GM21825 (cell line): ENCODE data around the gene RBFOX2.
"Not testable (repeated sequence)": the region's sequence is repeated elsewhere in the genome, so short reads cannot be mapped to it uniquely, and the experiment has no call there.

Source experiments
- ATAC-seq: cut with Tn5 transposase; IDR thresholded peaks from one replicate; pipeline ENCODE4 v1.9.1; 2021; ENCODE audit warnings: mild to moderate bottlenecking, moderate library complexity; ENCODE audit not compliant: unreplicated experiment

RBFOX2 gene

GRCh38 chr22:35726398-35726797 lies 302.2 kb downstream of the RBFOX2 start:
- no peak for ATAC-seq

GRCh38 chr22:35725521-35725920 lies 303.1 kb downstream of the RBFOX2 start:
- no peak for ATAC-seq

DNA sequence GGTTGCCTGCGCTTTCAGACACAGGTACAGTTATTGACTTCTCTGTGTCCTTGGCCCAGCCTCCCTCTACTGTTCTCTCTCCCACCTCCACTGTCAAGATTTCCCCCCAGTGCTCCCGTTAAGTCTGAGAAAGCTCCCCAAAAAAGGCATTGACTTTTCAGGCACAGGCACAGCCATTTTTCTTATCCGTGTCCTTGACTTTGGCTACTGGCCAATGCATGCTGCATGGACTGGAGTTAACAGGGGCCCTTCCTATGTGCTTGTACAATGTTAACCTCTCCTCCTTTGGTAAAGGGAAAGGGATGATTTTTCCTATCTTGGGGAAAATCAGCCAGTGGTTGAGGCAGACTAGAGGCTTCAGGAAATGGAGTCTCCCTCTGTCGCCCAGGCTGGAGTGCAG lies 306.7 kb downstream of the RBFOX2 start:
- ATAC-seq = no peak

- ATAC-seq = no peak
These were observed 309.3 kb downstream of the RBFOX2 start for GRCh38 chr22:35719212-35719875.

DNA sequence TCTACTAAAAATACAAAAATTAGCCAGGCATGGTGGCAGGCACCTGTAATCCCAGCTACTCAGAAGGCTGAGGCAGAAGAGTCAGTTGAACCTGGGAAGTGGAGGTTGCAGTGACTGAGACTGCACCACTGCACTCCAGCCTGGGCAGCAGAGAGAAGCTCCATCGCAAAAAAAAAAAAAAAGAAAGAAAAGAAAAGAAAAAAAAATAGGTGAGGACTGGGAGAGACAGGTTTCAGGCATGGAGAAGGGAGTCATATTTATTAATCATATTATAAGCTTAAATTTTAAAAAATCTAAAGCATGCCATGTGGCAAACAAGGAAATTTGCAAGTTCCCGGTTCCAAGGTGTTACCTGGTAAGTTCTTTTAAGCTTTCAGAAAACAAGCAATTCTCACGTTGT lies 311.1 kb downstream of the RBFOX2 start, which contains the start of gene APOL5:
Gene APOL5 (plus strand): TSS at position 301 of the 400 bp plus-strand sequence. CDS start 0 bp downstream, at position 301.
- ATAC-seq = no peak

DNA sequence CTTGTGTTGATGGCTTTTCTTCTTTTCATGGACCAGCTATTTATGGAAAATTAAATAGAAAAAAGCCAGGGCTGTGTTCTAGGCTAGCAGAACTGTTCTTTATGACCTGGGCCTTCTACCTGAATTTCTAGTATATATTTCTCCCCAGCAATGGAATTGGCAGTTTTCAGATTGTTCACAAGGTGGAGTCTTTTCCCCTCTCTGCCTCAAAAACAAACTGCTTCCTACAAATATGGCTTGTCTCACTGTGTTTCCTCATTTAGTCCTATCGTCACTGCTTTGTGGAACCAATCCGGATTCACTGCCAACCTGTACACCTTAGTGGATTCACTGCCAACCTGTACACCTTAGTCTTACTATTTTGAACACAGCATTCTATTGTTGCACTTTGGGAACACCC lies 316.0 kb downstream of the RBFOX2 start:
- no peak for ATAC-seq

DNA sequence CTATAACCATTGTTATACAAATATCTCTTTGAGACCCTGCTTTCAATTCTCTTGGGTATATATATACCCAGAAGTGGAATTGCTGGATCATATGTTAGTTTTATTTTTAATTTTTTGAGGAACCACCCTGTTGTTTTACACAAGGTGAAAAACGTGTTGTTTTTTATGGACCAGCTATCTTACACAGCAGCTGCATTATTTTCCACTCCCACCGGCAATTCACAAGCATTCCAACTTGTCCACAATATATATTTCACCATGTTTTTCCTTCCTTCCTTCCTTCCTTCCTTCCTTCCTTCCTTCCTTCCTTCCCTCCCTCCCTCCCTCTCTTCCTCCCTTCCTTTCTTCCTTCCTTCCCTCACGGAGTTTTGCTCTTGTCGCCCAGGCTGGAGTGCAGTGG lies 317.3 kb downstream of the RBFOX2 start:
- ATAC-seq = no peak

- no peak for ATAC-seq
These were observed 319.7 kb downstream of the RBFOX2 start for GRCh38 chr22:35708917-35709316.

- ATAC-seq = no peak
These were observed 320.2 kb downstream of the RBFOX2 start for GRCh38 chr22:35708453-35708852.

DNA sequence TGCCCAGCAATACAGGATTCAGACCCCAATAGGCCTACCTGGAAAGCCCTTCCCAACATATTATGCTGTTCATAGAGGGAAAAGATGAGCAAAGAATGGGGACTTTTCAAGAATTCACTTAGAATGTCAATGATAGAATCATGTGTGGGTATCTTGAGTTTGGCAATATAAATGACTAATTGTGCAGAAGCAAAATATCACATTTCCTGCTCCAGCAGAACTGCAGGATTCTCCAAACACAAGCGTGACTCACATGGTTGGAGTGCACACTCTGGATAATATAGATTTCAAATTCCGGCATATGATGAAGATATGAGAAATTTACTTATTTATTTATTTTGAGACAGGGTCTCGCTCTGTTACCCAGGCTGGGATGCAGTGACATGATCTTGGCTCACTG lies 323.5 kb downstream of the RBFOX2 start:
- no peak for ATAC-seq

- no peak for ATAC-seq
These were observed 324.6 kb downstream of the RBFOX2 start for GRCh38 chr22:35703861-35704584.

DNA sequence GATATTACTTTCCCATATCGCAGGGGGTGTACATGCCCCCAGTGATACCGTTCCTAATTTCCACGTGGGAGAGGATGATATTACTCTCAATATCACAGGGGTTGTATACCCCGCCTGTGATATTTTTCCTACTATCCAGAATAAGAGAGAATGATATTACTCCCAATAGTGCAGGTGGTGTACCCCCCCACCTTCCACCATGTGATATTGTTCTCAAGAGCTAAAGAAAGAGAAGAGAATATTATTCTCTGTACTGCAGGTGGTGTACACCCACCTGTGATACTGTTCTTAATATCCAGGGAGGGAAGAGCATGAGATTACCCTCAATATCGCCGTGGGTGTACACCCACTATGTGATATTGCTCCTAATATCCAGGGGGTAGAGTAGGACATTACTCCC lies 328.8 kb downstream of the RBFOX2 start:
- ATAC-seq = not testable (repeated sequence)

- ATAC-seq = no peak
These were observed 331.5 kb downstream of the RBFOX2 start for GRCh38 chr22:35697142-35697541.

- ATAC-seq = no peak
These were observed 333.4 kb downstream of the RBFOX2 start for GRCh38 chr22:35695202-35695601.

DNA sequence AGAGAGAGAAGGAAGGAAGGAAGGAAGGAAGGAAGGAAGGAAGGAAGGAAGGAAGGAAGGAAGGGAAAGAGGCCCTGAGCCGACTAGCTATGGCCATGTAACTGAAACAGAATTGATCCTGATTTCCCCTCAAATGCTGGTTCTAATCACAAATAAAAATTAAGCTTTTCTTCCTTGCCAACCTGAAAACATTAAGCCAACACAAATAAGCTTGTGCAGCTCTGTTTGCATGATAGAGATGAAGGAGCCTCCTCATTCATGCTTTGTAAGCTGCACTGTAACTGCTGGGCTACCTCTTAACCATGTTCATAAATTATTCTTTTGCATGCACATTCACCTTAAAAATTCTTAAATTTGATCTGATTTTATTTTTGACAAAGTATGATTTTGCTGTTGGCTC lies 338.6 kb downstream of the RBFOX2 start:
- ATAC-seq = no peak

DNA sequence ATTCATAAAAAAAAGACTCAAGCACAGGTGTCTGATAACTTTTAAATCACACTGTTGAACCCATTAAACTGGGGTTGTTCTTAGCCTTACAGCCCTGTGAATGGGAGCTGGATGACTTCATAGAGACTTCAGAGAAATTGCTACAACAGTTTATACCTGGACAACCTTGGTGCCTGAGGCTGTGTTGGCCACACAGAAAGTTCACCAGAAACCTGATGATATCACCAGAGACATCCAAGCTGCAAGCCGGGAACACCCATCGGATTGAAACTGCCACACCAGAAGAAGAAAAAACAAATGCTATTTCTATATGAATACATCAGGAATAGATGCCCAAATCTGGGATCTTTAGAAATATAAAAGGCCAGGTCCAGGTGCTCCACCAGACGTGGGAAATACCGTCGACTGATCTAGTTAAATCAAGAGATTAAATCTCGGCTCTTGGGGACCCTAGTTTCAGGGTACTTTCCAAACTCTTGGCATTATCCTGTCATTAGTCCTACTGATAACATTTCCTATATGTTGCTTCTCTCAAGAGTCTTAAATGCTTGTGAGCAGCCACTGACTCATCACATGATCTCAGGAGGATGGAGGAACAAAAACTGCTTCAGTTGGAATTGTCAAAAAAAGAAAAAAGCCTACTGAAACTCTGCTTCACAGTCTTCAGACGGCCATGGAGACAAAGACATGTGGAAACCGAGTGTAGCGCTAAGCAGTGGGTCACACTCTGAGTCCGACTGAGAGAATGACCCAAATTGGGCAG lies 339.5 kb downstream of the RBFOX2 start:
- no peak for ATAC-seq
